ENCODE results near the gene ZNF488.

Gene ZNF488

DNA sequence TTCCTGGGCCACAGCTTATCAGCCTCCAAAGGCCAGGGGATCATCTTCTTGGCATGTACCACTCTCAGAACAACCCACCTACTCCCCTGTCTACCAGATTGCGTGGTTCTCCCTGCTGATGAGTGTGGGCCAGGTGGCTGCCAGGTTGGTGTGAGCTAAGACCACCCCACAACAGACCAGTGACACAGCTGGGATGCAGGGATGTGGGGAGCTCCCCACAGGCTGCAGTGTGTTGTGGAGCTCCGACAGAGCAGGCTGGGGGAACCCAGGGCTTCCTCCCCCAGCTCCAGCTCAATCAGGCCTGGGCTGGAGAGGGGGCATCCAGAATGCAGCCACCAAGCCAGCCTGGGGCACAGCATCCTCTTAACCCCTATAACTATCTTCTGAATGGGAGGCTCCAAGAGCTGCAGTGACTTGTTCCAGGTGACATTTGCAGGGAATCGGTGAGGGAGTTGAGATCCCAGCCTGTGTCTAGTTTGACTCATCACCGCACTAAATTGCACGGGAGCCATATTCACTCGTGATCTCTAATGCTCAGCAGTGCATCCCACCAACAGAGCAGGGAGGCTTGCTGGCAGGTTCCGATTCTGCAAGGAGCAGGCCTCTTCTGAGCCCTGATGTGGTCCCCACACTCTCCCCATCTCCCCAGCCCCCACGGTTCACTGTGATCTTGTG, 62.4 kb downstream of the ZNF488 start:
- H3K36me3 ChIP-seq (ENCODE audit: control insufficient read depth, insufficient read depth, low read length), result no peaks in the 10 kb centered on the region
- no peaks in the 10 kb centered on the region for H3K79me2 ChIP-seq
- H3K4me3 ChIP-seq (ENCODE audit: low read depth, low read length), result no peak overlapping the region
- H3K9me3 ChIP-seq (ENCODE audit: control insufficient read depth, low read length), result no peaks in the 10 kb centered on the region
- H2AFZ ChIP-seq, result no peak overlapping the region
- no peak overlapping the region for H3K27ac ChIP-seq
- no peak for TF ChIP-seq CTCF (IDR thresholded peaks at IDR 0.05)
- H3K27me3 ChIP-seq (ENCODE audit: control insufficient read depth, insufficient read depth, low read length), result no peaks in the 10 kb centered on the region
- H3K4me2 ChIP-seq (ENCODE audit: low read length), result no peak overlapping the region
- H3K9ac ChIP-seq, result no peak overlapping the region
- no peaks in the 10 kb centered on the region for H3K4me1 ChIP-seq

DNA sequence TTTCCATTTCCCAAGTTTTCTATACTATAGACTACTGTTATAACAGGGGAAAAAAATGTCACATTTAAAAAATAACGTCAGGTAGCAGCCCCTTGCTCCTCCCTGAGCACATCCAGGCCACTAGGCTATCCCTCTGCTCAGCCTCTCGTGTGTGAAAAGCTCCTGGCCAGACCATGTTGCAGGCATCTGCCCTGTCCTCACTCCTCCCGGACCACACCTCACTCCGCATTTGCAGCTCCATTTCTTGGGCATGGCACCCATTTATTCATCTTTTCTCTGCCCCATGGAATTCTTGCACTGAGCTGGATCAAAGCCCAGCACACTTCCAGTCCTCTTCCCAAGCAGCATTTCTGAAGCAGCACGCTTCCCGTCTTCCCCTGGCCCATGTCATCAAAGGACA, 63.3 kb downstream of the ZNF488 start:
- no peaks in the 10 kb centered on the region for H3K27me3 ChIP-seq (ENCODE audit: control insufficient read depth, insufficient read depth, low read length)
- H3K4me3 ChIP-seq (ENCODE audit: low read depth, low read length), result no peak overlapping the region
- no peaks in the 10 kb centered on the region for H3K4me1 ChIP-seq
- no peak for TF ChIP-seq CTCF (IDR thresholded peaks at IDR 0.05)
- no peaks in the 10 kb centered on the region for H3K79me2 ChIP-seq
- no peak overlapping the region for H3K27ac ChIP-seq
- no peak overlapping the region for H3K9ac ChIP-seq
- no peaks in the 10 kb centered on the region for H3K36me3 ChIP-seq (ENCODE audit: control insufficient read depth, insufficient read depth, low read length)
- no peaks in the 10 kb centered on the region for H3K9me3 ChIP-seq (ENCODE audit: control insufficient read depth, low read length)
- H2AFZ ChIP-seq, result no peak overlapping the region
- H3K4me2 ChIP-seq (ENCODE audit: low read length), result no peak overlapping the region

GRCh38 chr10:47319784-47320183, 64.3 kb downstream of the ZNF488 start:
- Histone ChIP-seq H3K27me3 (ENCODE audit: control insufficient read depth, insufficient read depth, low read length) (no peaks in the 10 kb centered on the region), H3K9ac (no peak overlapping the region)
- no peak for TF ChIP-seq CTCF (IDR thresholded peaks at IDR 0.05)

GRCh38 chr10:47318706-47319105, 65.4 kb downstream of the ZNF488 start:
- TF ChIP-seq CTCF (IDR thresholded peaks at IDR 0.05), result no peak
- no peaks in the 10 kb centered on the region for H3K9me3 ChIP-seq (ENCODE audit: control insufficient read depth, low read length)
- H3K9ac ChIP-seq, result no peak overlapping the region
- H2AFZ ChIP-seq, result no peak overlapping the region
- H3K4me3 ChIP-seq (ENCODE audit: low read depth, low read length), result no peak overlapping the region
- no peak overlapping the region for H3K4me2 ChIP-seq (ENCODE audit: low read length)
- no peaks in the 10 kb centered on the region for H3K4me1 ChIP-seq
- H3K79me2 ChIP-seq, result no peaks in the 10 kb centered on the region
- H3K36me3 ChIP-seq (ENCODE audit: control insufficient read depth, insufficient read depth, low read length), result no peaks in the 10 kb centered on the region
- no peak overlapping the region for H3K27ac ChIP-seq
- H3K27me3 ChIP-seq (ENCODE audit: control insufficient read depth, insufficient read depth, low read length), result no peaks in the 10 kb centered on the region

More at GRCh38 chr10:47319784-47320183, 64.3 kb downstream of the ZNF488 start:
- H3K4me3 ChIP-seq (ENCODE audit: low read depth, low read length), result no peak overlapping the region
- H3K27ac ChIP-seq, result no peak overlapping the region
- no peaks in the 10 kb centered on the region for H3K4me1 ChIP-seq
- no peaks in the 10 kb centered on the region for H3K36me3 ChIP-seq (ENCODE audit: control insufficient read depth, insufficient read depth, low read length)
- no peaks in the 10 kb centered on the region for H3K79me2 ChIP-seq
- no peaks in the 10 kb centered on the region for H3K9me3 ChIP-seq (ENCODE audit: control insufficient read depth, low read length)
- H2AFZ ChIP-seq, result no peak overlapping the region
- no peak overlapping the region for H3K4me2 ChIP-seq (ENCODE audit: low read length)

DNA sequence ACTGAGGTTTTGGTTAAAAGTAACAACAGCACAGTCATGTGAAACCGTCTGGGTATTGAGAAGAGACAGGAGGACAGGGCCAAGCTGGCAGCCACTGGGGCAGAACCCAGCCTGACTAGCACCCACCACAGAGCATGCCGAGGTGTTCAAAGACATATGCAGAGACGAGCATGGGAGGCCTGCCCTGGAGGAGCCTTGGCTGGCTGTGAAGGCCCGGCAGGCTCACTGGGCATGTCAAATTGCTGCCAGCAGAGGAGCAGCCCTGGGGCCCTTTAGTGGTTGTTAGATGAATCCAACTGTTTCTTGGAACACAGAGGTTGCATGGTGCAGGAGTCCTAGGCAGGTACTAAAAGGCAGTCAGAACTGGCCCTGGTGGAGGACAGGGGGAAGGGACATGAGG, 66.8 kb downstream of the ZNF488 start:
- no peaks in the 10 kb centered on the region for H3K79me2 ChIP-seq
- H2AFZ ChIP-seq, result no peak overlapping the region
- H3K4me1 ChIP-seq, result no peaks in the 10 kb centered on the region
- H3K9ac ChIP-seq, result no peak overlapping the region
- no peaks in the 10 kb centered on the region for H3K27me3 ChIP-seq (ENCODE audit: control insufficient read depth, insufficient read depth, low read length)
- no peak overlapping the region for H3K4me3 ChIP-seq (ENCODE audit: low read depth, low read length)
- no peak overlapping the region for H3K27ac ChIP-seq
- TF ChIP-seq CTCF (IDR thresholded peaks at IDR 0.05), result no peak
- no peaks in the 10 kb centered on the region for H3K36me3 ChIP-seq (ENCODE audit: control insufficient read depth, insufficient read depth, low read length)
- no peaks in the 10 kb centered on the region for H3K9me3 ChIP-seq (ENCODE audit: control insufficient read depth, low read length)
- no peak overlapping the region for H3K4me2 ChIP-seq (ENCODE audit: low read length)

Data from parathyroid adenoma (tissue), 2 donors.